Osteoblast (primary cell): ENCODE measurements around the gene PCDHA13. TPM values are rescaled to one million over a fixed set of nuclear protein-coding genes. Genes with fewer than 3 reads are reported as not detected.
"Not testable (repeated sequence)": the region's sequence is repeated elsewhere in the genome, so short reads cannot be mapped to it uniquely, and the experiment has no call there.

Experiments used
- DNase-seq: peaks from one replicate; pipeline ENCODE4 v3.0.0; 2011; ENCODE audit warnings: low spot score, mixed read lengths; ENCODE audit not compliant: insufficient read length; ENCODE audit errors: missing footprints
- H2AFZ ChIP-seq: 2 replicates; pipeline ENCODE4 v1.6.0; 2011; ENCODE audit warnings: mild to moderate bottlenecking, low read length
- H3K27ac ChIP-seq: 2 replicates; pipeline ENCODE4 v1.5.1; 2011; ENCODE audit warnings: mild to moderate bottlenecking, low read depth, low read length, moderate library complexity
- H3K27me3 ChIP-seq: 2 replicates; pipeline ENCODE4 v1.6.0; 2012; ENCODE audit warnings: mild to moderate bottlenecking, control low read depth, inconsistent platforms, low read length, moderate library complexity; ENCODE audit not compliant: insufficient read depth
- H3K36me3 ChIP-seq: 2 replicates; pipeline ENCODE4 v1.5.1; 2011; ENCODE audit warnings: mild to moderate bottlenecking, low read length, control low read depth, moderate library complexity; ENCODE audit not compliant: insufficient read depth
- H3K4me1 ChIP-seq: 2 replicates; pipeline ENCODE4 v1.5.1; 2011; ENCODE audit warnings: mild to moderate bottlenecking, low read length, control low read depth, moderate library complexity; ENCODE audit not compliant: insufficient read depth
- H3K4me2 ChIP-seq: 2 replicates; pipeline ENCODE4 v1.6.0; 2011; ENCODE audit warnings: mild to moderate bottlenecking, low read length; ENCODE audit not compliant: insufficient read depth
- H3K4me3 ChIP-seq: fragments of 200-600 bp; sonication (generic); 3 replicates; pipeline ENCODE4 v1.5.1; 2012; ENCODE audit warnings: mild to moderate bottlenecking, low read length, inconsistent platforms; ENCODE audit not compliant: insufficient read depth
- H3K79me2 ChIP-seq: 2 replicates; pipeline ENCODE4 v1.6.0; 2012; ENCODE audit warnings: mild to moderate bottlenecking, low read length, control low read depth, inconsistent platforms; ENCODE audit not compliant: insufficient read depth
- H3K9me3 ChIP-seq: 2 replicates; pipeline ENCODE4 v1.5.1; 2011; ENCODE audit warnings: low read depth, low read length, control low read depth
- H4K20me1 ChIP-seq: 2 replicates; pipeline ENCODE4 v1.6.0; 2012; ENCODE audit warnings: mild to moderate bottlenecking, low read length, control low read depth; ENCODE audit not compliant: insufficient read depth
- total RNA-seq: library from RNA; depleted of rRNA; stranded (reverse); fragments of >200 nt; gene quantifications from 2 replicates; pipeline ENCODE4 v1.2.3, GENCODE V29; 2012
- TF ChIP-seq, protein P1 (sequence below): IDR thresholded peaks from 2 replicates; pipeline ENCODE4 v1.5.1; 2011; ENCODE audit warnings: mild to moderate bottlenecking, low read depth, low read length, moderate library complexity; ENCODE audit errors: extremely low read depth

PCDHA13 gene
- total RNA-seq, 1 donor, result under 0.01 TPM

GRCh38 chr5:140849831-140850634, 31.9 kb upstream of the PCDHA13 start:
- H3K4me1 ChIP-seq, H4K20me1 ChIP-seq, H3K27ac ChIP-seq, H3K4me3 ChIP-seq, H3K36me3 ChIP-seq, H3K9me3 ChIP-seq, H2AFZ ChIP-seq, H3K4me2 ChIP-seq, DNase-seq, H3K79me2 ChIP-seq, H3K27me3 ChIP-seq: not testable (repeated sequence)

DNA sequence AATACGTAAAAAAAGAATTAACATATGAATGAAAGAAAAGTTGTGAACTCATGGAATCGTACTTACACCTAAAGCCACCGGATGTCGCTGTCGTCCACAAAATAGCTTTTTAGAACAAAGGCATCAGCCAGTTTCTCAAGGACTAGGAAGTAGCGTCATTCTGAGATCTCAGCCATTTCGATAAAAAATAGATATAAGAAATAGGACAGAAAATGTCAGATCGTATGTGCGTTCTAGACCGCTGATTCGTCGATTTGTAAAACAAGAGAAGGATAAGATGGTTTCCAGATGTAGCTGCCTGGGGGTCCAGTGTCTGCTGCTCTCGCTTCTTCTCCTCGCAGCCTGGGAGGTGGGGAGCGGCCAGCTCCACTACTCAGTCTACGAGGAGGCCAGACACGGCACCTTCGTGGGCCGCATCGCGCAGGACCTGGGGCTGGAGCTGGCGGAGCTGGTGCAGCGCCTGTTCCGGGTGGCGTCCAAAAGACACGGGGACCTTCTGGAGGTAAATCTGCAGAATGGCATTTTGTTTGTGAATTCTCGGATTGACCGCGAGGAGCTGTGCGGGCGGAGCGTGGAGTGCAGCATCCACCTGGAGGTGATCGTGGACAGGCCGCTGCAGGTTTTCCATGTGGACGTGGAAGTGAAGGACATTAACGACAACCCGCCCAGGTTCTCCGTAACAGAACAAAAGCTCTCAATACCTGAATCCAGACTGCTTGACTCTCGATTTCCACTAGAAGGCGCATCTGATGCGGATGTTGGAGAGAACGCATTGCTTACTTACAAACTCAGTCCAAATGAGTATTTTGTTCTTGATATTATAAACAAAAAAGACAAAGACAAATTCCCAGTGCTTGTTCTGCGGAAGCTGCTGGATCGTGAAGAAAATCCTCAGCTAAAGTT, 25.9 kb upstream of the PCDHA13 start, which contains the start of gene PCDHA10:
Gene PCDHA10 (plus strand): TSS at position 126 of the 903 bp plus-strand sequence. CDS start 152 bp downstream, at position 278.
- H3K27me3 ChIP-seq, result no peaks in the 10 kb centered on the region
- TF ChIP-seq, protein P1, sequence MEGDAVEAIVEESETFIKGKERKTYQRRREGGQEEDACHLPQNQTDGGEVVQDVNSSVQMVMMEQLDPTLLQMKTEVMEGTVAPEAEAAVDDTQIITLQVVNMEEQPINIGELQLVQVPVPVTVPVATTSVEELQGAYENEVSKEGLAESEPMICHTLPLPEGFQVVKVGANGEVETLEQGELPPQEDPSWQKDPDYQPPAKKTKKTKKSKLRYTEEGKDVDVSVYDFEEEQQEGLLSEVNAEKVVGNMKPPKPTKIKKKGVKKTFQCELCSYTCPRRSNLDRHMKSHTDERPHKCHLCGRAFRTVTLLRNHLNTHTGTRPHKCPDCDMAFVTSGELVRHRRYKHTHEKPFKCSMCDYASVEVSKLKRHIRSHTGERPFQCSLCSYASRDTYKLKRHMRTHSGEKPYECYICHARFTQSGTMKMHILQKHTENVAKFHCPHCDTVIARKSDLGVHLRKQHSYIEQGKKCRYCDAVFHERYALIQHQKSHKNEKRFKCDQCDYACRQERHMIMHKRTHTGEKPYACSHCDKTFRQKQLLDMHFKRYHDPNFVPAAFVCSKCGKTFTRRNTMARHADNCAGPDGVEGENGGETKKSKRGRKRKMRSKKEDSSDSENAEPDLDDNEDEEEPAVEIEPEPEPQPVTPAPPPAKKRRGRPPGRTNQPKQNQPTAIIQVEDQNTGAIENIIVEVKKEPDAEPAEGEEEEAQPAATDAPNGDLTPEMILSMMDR, result peak; percentile 5
- H2AFZ ChIP-seq, result no peak within 1 kb of the TSS
- no peaks in the 10 kb centered on the region for H3K4me1 ChIP-seq
- H3K4me3 ChIP-seq, result no peak within 1 kb of the TSS
- DNase-seq, result no peak
- no peak within 1 kb of the TSS for H3K27ac ChIP-seq
- H3K4me2 ChIP-seq, result no peak within 1 kb of the TSS
- H4K20me1 ChIP-seq, result no peaks in the 10 kb centered on the region
- H3K36me3 ChIP-seq, result no peaks in the 10 kb centered on the region
- no peaks in the 10 kb centered on the region for H3K9me3 ChIP-seq
- H3K79me2 ChIP-seq, result no peaks in the 10 kb centered on the region

GRCh38 chr5:140857177-140857986, 24.5 kb upstream of the PCDHA13 start:
- Histone ChIP-seq H2AFZ (no peak overlapping the region), H3K27ac (no peak overlapping the region), H3K27me3 (no peaks in the 10 kb centered on the region), H3K4me1 (no peaks in the 10 kb centered on the region), H3K4me3 (no peak overlapping the region), H3K9me3 (no peaks in the 10 kb centered on the region), H4K20me1 (no peaks in the 10 kb centered on the region), H3K4me2 (no peak overlapping the region), H3K79me2 (no peaks in the 10 kb centered on the region), H3K36me3 (no peaks in the 10 kb centered on the region)
- DNase-seq, result no peak
- TF ChIP-seq, protein P1, result no peak

DNA sequence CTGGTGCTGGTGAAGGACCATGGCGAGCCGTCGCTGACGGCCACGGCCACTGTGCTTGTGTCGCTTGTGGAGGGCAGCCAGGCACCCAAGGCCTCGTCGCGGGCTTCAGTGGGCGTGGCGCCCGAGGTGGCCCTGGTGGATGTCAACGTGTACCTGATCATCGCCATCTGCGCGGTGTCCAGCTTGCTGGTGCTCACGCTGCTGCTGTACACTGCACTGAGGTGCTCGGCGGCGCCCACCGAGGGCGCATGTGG, 24.0 kb upstream of the PCDHA13 start:
- no peaks in the 10 kb centered on the region for H3K36me3 ChIP-seq
- no peak overlapping the region for H2AFZ ChIP-seq
- no peaks in the 10 kb centered on the region for H3K9me3 ChIP-seq
- DNase-seq, result no peak
- H3K4me1 ChIP-seq, result no peaks in the 10 kb centered on the region
- TF ChIP-seq, protein P1, result no peak
- no peak overlapping the region for H3K4me2 ChIP-seq
- no peaks in the 10 kb centered on the region for H4K20me1 ChIP-seq
- H3K4me3 ChIP-seq, result no peak overlapping the region
- no peaks in the 10 kb centered on the region for H3K79me2 ChIP-seq
- H3K27ac ChIP-seq, result no peak overlapping the region
- no peaks in the 10 kb centered on the region for H3K27me3 ChIP-seq
